RWPE2 (cell line): Measurements from ENCODE around the gene EFNA3.

Source experiments
- ATAC-seq: fragments of 200-7000 bp; cut with Tn5 transposase; 3 replicates; pipeline ENCODE4 v1.9.1; 2021; ENCODE audit warnings: low read depth
- DNase-seq: peaks from one replicate; pipeline ENCODE4 v3.0.0-alpha.2; 2020; ENCODE audit warnings: low spot score
- H3K27ac ChIP-seq: fragments of 450-650 bp; 2 replicates; pipeline ENCODE4 v1.5.1; 2017; ENCODE audit warnings: mild to moderate bottlenecking; ENCODE audit not compliant: poor library complexity, severe bottlenecking
- H3K27me3 ChIP-seq: fragments of 250-450 bp; sonication (Bioruptor Pico); 2 replicates; pipeline ENCODE4 v1.5.1; 2021; ENCODE audit warnings: mild to moderate bottlenecking, moderate library complexity; ENCODE audit not compliant: insufficient read depth, poor library complexity, severe bottlenecking
- H3K36me3 ChIP-seq: fragments of 250-450 bp; sonication (Bioruptor Pico); 2 replicates; pipeline ENCODE4 v1.5.1; 2020; ENCODE audit warnings: low read depth, mild to moderate bottlenecking, moderate library complexity
- H3K4me1 ChIP-seq: fragments of 250-450 bp; sonication (Bioruptor Pico); 2 replicates; pipeline ENCODE4 v1.5.1; 2021; ENCODE audit warnings: mild to moderate bottlenecking, moderate library complexity; ENCODE audit not compliant: insufficient read depth, poor library complexity, severe bottlenecking
- H3K4me3 ChIP-seq: fragments of 250-450 bp; sonication (Bioruptor Pico); 2 replicates; pipeline ENCODE4 v1.5.1; 2021; ENCODE audit warnings: mild to moderate bottlenecking, moderate library complexity; ENCODE audit not compliant: severe bottlenecking
- H3K9me3 ChIP-seq: fragments of 250-450 bp; sonication (Bioruptor Pico); 2 replicates; pipeline ENCODE4 v1.5.1; 2021; ENCODE audit warnings: mild to moderate bottlenecking, moderate library complexity; ENCODE audit not compliant: severe bottlenecking
- CTCF ChIP-seq: fragments of 450-650 bp; IDR thresholded peaks from one replicate; pipeline ENCODE4 v1.5.1; 2017; ENCODE audit warnings: mild to moderate bottlenecking, moderate library complexity; ENCODE audit not compliant: poor library complexity, severe bottlenecking

EFNA3 gene

GRCh38 chr1:155086128-155086741, 7.6 kb downstream of the EFNA3 start:
- H3K4me1 ChIP-seq: peaks cover 14% of the 10 kb centered on the region
- peak overlapping the region; percentile 63 for H3K27ac ChIP-seq
- H3K27me3 ChIP-seq: peaks cover 13% of the 10 kb centered on the region
- ATAC-seq: no peak
- H3K36me3 ChIP-seq: no peaks in the 10 kb centered on the region
- no peaks in the 10 kb centered on the region for H3K9me3 ChIP-seq
- TF ChIP-seq CTCF: peak; percentile 96
- peak; percentile 68 for DNase-seq
- H3K4me3 ChIP-seq: peak overlapping the region; percentile 56

DNA sequence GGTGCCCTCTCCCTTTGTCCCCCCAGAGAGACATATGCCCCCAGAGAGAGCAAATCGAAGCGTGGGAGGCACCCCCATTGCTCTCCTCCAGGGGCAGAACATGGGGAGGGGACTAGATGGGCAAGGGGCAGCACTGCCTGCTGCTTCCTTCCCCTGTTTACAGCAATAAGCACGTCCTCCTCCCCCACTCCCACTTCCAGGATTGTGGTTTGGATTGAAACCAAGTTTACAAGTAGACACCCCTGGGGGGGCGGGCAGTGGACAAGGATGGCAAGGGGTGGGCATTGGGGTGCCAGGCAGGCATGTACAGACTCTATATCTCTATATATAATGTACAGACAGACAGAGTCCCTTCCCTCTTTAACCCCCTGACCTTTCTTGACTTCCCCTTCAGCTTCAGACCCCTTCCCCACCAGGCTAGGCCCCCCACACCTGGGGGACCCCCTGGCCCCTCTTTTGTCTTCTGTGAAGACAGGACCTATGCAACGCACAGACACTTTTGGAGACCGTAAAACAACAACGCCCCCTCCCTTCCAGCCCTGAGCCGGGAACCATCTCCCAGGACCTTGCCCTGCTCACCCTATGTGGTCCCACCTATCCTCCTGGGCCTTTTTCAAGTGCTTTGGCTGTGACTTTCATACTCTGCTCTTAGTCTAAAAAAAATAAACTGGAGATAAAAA, 8.4 kb downstream of the EFNA3 start:
- Histone ChIP-seq H3K9me3 (no peaks in the 10 kb centered on the region), H3K4me3 (no peak overlapping the region), H3K27ac (no peak overlapping the region), H3K4me1 (peaks cover 14% of the 10 kb centered on the region), H3K36me3 (no peaks in the 10 kb centered on the region), H3K27me3 (peaks cover 6% of the 10 kb centered on the region)
- ATAC-seq: no peak
- no peak for TF ChIP-seq CTCF
- DNase-seq: no peak

DNA sequence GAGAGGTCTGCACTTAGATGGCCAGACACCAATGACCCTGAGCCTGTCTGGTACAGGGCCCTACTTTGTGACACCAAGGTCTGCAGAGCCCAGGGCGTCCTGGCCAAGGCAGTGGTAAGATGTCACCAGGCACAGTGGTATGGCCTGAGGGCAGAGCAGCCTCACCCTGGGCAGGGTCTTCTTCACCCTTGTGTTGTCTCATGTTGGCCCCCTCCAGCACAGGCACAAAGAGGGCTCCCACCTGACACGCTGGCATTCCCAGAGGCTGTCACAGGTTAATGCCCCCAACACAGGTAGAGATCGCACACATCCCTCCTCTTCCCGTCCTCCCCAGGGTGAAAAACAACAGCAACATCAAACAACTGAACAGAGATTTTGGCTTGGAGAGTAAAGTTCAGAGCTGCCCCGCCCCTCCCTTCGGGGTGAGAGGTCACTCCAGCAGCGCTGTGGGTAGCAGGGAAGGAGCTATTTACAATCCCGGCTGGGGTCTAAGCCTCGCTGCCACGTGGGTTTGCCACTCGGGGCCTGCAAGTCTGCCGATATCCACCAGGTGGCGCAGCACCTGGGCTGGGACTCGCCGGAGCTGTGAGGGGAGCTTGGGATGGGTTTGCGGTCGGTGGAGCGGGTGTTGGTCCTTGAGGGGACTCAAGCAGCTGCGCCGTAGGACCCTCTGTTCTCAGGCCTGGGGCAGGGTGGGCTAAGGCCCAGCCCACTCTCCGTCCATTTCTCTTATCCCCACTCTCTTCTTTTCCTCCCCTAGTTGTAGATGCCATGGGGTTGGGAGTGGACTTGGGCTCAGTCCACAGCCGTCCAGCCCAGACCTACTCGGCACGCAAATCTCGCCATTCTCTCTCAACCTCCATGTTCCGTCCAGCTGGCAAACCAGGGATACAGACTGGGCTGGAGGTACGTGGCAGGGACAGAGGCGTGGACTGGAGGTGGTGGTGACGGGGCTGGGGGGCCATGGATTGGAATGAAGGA, 12.7 kb downstream of the EFNA3 start:
- no peak overlapping the region for H3K4me3 ChIP-seq
- TF ChIP-seq CTCF: peak; percentile 95
- peak; percentile 58 for ATAC-seq

GRCh38 chr1:155092131-155092530, 13.5 kb downstream of the EFNA3 start:
- H3K27me3 ChIP-seq: no peaks in the 10 kb centered on the region
- no peak for TF ChIP-seq CTCF
- no peak overlapping the region for H3K4me3 ChIP-seq
- no peaks in the 10 kb centered on the region for H3K36me3 ChIP-seq
- DNase-seq (no peak), ATAC-seq (no peak)
- H3K27ac ChIP-seq: no peak overlapping the region
- H3K9me3 ChIP-seq: no peaks in the 10 kb centered on the region
- H3K4me1 ChIP-seq: no peaks in the 10 kb centered on the region

More for the DNA sequence above, 12.7 kb downstream of the EFNA3 start:
- no peaks in the 10 kb centered on the region for H3K36me3 ChIP-seq
- DNase-seq: no peak
- no peaks in the 10 kb centered on the region for H3K9me3 ChIP-seq
- H3K27ac ChIP-seq: no peak overlapping the region
- H3K4me1 ChIP-seq: no peaks in the 10 kb centered on the region
- H3K27me3 ChIP-seq: no peaks in the 10 kb centered on the region
